GM21367 (cell line): ENCODE results near the gene SPC25.

Source experiments
- ATAC-seq: cut with Tn5 transposase; IDR thresholded peaks from one replicate; pipeline ENCODE4 v1.9.1; 2021; ENCODE audit not compliant: unreplicated experiment

SPC25 gene

GRCh38 chr2:168848225-168848624, 42.0 kb downstream of the SPC25 start:
- no peak for ATAC-seq

- ATAC-seq: no peak
These were observed 47.0 kb downstream of the SPC25 start for GRCh38 chr2:168843253-168843652.

- ATAC-seq: no peak
These were observed 48.8 kb downstream of the SPC25 start for GRCh38 chr2:168841445-168841844.

- ATAC-seq: no peak
These were observed 54.3 kb downstream of the SPC25 start for GRCh38 chr2:168835969-168836368.

- no peak for ATAC-seq
These were observed 58.6 kb downstream of the SPC25 start for GRCh38 chr2:168831662-168832061.

- ATAC-seq: no peak
These were observed 59.3 kb downstream of the SPC25 start for GRCh38 chr2:168830958-168831357.

- ATAC-seq: no peak
These were observed 65.1 kb downstream of the SPC25 start for GRCh38 chr2:168825126-168825525.

- ATAC-seq: no peak
These were observed 68.2 kb downstream of the SPC25 start for GRCh38 chr2:168821992-168822391.

- no peak for ATAC-seq
These were observed 68.7 kb downstream of the SPC25 start for GRCh38 chr2:168821577-168821976.
